Upper lobe of right lung (tissue), 1 donor: Measurements from ENCODE around the gene PTBP1. TPM values are rescaled to one million over a fixed set of nuclear protein-coding genes. Genes with fewer than 3 reads are reported as not detected.

Source experiments
- ATAC-seq: fragments of 200-7000 bp; cut with Tn5 transposase; one replicate; pipeline ENCODE4 v1.9.1; 2020; ENCODE audit warnings: mild to moderate bottlenecking, moderate library complexity
- DNase-seq: peaks from one replicate; pipeline ENCODE4 v3.0.0-alpha.2; 2020
- H3K27ac ChIP-seq: fragments of 200-600 bp; one replicate; pipeline ENCODE4 v1.8.0; 2022
- H3K27me3 ChIP-seq: fragments of 200-600 bp; one replicate; pipeline ENCODE4 v1.8.0; 2022; ENCODE audit warnings: mild to moderate bottlenecking
- H3K36me3 ChIP-seq: fragments of 200-600 bp; one replicate; pipeline ENCODE4 v1.8.0; 2022
- H3K4me1 ChIP-seq: fragments of 200-600 bp; one replicate; pipeline ENCODE4 v1.8.0; 2022
- H3K4me3 ChIP-seq: fragments of 200-600 bp; one replicate; pipeline ENCODE4 v1.8.0; 2022; ENCODE audit warnings: mild to moderate bottlenecking
- H3K9me3 ChIP-seq: fragments of 200-600 bp; one replicate; pipeline ENCODE4 v1.8.0; 2022
- CTCF ChIP-seq: fragments of 200-600 bp; IDR thresholded peaks from one replicate; pipeline ENCODE4 v1.8.0; 2022; ENCODE audit warnings: antibody characterized with exemption
- intact Hi-C: fragments of 100-400 bp; cut with DNase I; formaldehyde crosslinking; loops from one replicate; pipeline ENCODE4 v1.11.0; 2022
- total RNA-seq: library from RNA; stranded (reverse); fragmentation: NEBNext Ultra II Directional; extraction: Animal tissue kit (Norgen Biotek cat#: 25700); gene quantifications from one replicate; pipeline ENCODE4 v1.2.1, GENCODE V29; 2021
- donor health status: DM: no; HTN: yes; CAD: no; lungs with severe emphysema.

PTBP1 gene
- total RNA-seq, 1 donor from 2014 or later, result 245 TPM

DNA sequence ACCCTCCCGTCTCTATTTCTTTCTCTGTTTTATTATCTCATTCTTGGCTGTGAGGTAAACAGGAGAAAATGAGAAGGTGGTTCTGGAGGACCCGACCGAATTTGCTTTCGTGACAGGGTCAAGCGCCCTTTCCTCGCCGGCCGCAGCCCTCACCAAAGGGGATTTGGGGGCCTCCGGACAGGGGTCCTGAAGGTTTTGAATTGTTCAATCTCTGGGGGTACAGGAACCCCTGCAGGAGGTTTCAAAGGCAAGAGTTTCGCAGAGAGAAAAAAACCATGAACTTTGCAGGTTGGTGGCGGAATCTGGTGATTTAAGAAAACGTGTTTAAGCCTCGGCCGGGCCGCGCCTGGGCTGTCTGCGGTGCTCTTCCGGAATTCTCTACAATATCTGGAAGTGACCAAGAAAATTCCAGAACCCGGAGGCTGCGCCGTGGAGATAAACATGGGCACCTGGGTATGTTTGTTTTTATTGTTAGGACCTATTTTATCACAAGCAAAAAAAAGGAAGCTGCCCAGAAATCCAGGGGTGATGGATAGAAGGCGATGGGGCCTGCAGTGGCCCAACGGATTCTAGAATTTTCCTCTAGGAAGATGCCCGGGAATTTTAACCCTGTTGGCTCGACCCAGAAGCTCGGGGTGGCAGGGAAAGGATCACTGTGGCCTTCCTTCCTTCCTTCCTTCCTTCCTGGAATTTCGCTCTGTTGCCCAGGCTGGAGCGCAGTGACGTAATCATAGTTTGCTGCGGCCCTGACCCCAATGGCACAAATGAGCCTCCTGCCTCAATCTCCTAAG is 14.2 kb upstream of the PTBP1 start:
- ATAC-seq, result peak; percentile 44
- intact Hi-C loops, result no loop called here
- H3K27ac ChIP-seq, result peak overlapping the region; percentile 84

GRCh38 chr19:784541-784940 is 12.7 kb upstream of the PTBP1 start:
- no peak for TF ChIP-seq CTCF
- Histone ChIP-seq H3K4me3 (peak overlapping the region; percentile 46), H3K27ac (peak overlapping the region; percentile 84), H3K36me3 (no peaks in the 10 kb centered on the region), H3K9me3 (no peaks in the 10 kb centered on the region), H3K4me1 (peaks cover 31% of the 10 kb centered on the region), H3K27me3 (no peaks in the 10 kb centered on the region)
- intact Hi-C loops, result no loop called here
- ATAC-seq (peak; percentile 72), DNase-seq (no peak)

More for the DNA sequence above, 14.2 kb upstream of the PTBP1 start:
- Histone ChIP-seq H3K36me3 (no peaks in the 10 kb centered on the region), H3K4me3 (peak overlapping the region; percentile 46), H3K4me1 (peaks cover 24% of the 10 kb centered on the region), H3K27me3 (no peaks in the 10 kb centered on the region), H3K9me3 (no peaks in the 10 kb centered on the region)
- TF ChIP-seq CTCF, result no peak
- no peak for DNase-seq

DNA sequence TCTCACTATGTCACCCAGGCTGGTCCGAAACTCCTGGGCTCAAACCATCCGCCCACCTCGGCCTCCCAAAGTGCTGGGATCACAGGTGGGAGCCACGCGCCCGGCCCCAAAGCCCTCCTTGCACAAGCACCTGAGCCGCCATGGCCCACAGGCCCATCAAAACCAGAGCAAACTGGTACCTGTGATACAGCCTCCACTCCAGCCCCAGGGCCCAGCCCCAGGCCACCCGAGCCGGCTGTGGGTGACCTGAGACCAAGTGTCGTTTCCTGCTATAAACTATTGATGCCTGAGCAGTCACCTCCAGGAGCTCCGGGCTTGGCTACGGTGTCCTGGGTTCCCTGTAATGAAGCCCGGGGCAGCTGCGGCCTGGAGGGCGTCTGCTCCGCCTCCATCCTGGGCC is 9.7 kb upstream of the PTBP1 start:
- ATAC-seq, result no peak
- TF ChIP-seq CTCF, result no peak

GRCh38 chr19:788686-788982 is 8.6 kb upstream of the PTBP1 start:
- intact Hi-C loops, result no loop called here
- no peaks in the 10 kb centered on the region for H3K9me3 ChIP-seq
- peaks cover 15% of the 10 kb centered on the region for H3K4me1 ChIP-seq
- no peak overlapping the region for H3K4me3 ChIP-seq
- no peaks in the 10 kb centered on the region for H3K36me3 ChIP-seq
- TF ChIP-seq CTCF, result no peak
- ATAC-seq (no peak), DNase-seq (no peak)
- no peaks in the 10 kb centered on the region for H3K27me3 ChIP-seq
- H3K27ac ChIP-seq, result peak overlapping the region; percentile 76

More for the DNA sequence above, 9.7 kb upstream of the PTBP1 start:
- Histone ChIP-seq H3K4me1 (peaks cover 22% of the 10 kb centered on the region), H3K4me3 (no peak overlapping the region), H3K27me3 (no peaks in the 10 kb centered on the region), H3K9me3 (no peaks in the 10 kb centered on the region), H3K27ac (peak overlapping the region; percentile 33), H3K36me3 (no peaks in the 10 kb centered on the region)
- intact Hi-C loops, result no loop called here
- DNase-seq, result no peak

DNA sequence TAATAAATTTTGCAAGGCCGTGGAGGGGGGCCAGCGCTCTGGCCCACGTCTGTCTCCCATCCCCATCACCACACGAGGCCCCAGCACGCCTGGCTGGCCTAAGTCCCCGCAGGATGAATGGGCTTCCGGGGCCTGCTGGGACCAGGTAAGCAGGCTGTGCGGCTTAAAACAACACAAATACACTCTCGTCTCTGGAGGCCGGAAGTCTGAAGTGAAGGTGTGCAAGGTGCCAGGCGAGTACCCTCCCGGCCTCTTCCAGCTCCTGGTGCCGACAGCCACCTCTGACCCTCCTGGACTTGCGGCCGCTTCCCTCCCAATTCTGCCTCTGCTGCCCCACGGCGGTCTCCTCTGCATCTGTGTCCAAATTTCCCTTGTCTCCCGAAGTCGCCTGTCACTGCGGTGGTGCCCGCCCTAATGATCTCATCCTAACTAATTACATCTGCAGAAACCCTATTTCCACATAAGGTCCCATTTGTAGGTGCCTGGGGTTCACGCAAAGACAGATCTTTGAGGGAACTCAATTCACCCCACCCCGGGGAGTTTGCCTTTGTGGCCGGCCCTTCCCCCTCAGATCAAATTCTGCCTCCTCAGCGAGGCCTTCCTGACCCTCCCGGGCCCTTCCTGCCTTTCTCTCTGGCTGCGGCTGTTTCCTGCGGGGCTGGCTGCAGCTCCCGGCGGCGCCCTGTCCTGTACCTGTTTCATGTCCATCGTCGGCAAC is 8.1 kb upstream of the PTBP1 start:
- H3K27me3 ChIP-seq, result no peaks in the 10 kb centered on the region
- no peaks in the 10 kb centered on the region for H3K36me3 ChIP-seq
- DNase-seq (no peak), ATAC-seq (no peak)
- H3K9me3 ChIP-seq, result no peaks in the 10 kb centered on the region
- H3K4me1 ChIP-seq, result peaks cover 15% of the 10 kb centered on the region
- H3K27ac ChIP-seq, result peak overlapping the region; percentile 76
- TF ChIP-seq CTCF, result no peak
- intact Hi-C loops, result no loop called here
- no peak overlapping the region for H3K4me3 ChIP-seq
